GM21515 (cell line): ENCODE results near the gene ASAH2.
"Not testable (repeated sequence)": the region's sequence is repeated elsewhere in the genome, so short reads cannot be mapped to it uniquely, and the experiment has no call there.

Experiments
- ATAC-seq: cut with Tn5 transposase; IDR thresholded peaks from one replicate; pipeline ENCODE4 v1.9.1; 2021; ENCODE audit not compliant: unreplicated experiment

ASAH2 gene

DNA sequence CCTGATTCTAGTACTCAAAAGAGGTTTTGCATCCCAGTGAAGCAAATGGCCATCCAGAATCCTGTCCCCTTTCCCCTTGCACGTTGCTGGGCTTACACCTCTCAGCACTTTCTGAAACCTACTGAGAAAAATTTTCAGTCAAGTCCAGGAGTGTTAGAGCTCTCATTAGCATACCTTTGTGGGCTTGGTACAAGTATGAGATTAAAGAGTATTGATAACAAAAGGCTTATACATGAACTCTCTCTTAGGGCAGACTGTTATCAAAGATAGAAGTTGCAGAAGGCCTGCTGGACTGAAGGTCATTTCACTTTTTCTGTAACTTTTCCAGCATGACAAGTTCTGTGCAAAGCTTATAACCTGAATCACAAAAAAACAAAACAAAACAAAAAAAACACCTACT, at the start of gene ASAH2:
TSS of gene ASAH2 (minus strand) at position 123 of the 400 bp plus-strand sequence. CDS start 2,906 bp downstream, outside the sequence.
- no peak for ATAC-seq

DNA sequence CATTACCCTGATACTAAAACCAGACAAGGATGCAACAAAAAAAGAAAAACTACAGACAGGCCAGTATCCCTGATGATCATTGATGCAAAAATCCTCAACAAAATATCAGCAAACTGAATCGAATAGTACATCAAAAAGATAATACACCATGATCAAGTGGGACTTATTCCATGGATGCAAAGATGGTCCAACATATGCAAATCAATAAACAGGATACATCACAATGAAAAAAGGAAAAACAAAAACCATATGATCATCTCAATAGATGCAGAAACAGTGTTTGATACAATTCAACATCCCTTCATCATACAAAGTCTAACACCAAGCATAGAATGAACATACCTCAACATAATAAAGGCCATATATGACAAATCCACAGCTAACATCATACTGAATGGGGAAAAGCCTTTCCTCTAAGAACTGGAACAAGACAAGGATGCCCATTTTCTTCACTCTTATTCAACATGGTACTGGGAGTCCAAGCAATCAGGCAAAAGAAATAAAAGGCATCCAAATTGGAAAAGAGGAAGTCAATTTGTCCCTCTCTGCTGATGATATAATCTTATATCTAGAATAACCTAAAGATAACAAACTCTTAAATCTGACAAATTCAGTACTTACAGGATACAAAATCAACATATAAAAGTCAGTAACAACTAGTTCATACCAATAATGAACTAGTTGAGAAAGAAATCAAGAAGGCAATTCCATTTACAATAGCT, 48.8 kb upstream of the ASAH2 start:
- no peak for ATAC-seq

DNA sequence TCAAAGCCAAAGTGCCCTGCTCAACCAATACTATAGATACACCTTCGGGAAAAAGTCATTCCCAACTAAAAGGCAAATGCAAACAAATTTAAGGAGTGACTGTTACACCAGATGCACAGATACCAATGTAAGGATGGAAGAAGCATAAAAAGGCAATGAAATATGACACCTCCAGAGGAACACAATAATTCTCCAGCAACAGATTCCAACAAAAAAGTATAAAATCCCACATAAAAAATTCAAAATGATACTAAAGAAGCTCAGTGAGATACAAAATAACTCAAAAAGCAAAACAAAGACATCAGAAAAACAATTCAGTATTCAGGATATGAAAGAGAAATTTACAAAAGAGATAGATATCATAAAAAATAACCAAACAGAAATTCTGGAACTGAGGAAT, 44.1 kb upstream of the ASAH2 start:
- no peak for ATAC-seq

DNA sequence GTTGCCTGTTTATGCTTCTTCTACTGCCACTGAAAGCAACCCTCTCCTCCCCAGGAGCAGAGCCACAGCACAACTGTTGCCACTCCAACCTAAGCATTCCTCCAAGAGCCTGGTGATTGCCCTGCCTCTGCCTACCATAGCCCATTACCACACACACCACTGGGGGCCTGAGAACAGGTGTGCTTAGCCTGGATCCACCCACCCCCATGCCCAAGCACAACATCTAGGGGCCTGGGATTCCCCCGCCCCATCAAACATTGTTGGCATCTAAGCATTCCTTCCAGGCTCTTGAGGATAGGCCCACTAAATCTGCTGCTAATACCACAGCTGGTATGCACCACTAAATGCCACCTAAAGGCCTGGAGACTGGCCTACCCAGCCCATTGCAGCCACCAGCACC, 43.3 kb upstream of the ASAH2 start:
- no peak for ATAC-seq

DNA sequence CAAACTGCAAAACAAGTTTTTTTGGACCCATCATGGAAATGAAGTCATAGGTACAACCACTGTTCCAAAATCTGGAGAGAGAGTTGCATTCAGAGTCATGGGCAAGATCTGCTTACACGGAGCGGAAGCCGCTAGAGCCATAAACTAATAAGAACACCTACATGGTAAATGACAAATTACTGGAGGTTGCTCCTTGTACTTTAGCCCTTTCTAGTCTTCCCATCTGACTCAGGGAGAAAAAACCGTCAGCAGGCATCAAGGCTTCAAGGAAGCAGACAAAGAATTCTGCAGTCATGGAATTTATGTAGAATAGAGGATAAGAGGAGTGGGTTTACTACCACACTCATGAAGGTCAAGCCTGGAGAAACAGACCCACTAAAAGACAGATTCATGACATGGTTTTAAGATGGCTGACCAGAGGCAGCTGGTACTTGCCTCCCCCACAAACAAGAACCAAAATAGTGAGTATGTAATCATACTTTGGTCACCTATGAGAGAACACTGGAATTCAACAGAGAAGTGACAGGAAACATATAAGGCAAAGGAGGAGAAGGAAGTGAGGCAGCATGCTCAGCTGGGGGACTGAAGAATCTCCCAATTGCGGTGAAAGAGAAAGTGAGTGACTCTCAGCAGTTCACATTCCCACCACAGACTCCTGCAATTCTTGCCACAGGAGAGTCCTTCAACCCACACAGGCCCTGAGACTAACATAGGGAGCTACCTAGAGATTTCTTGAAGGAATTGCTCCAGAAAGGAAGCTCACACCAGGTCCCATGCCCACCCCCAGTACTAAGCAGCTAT, 42.4 kb upstream of the ASAH2 start:
- ATAC-seq = no peak

DNA sequence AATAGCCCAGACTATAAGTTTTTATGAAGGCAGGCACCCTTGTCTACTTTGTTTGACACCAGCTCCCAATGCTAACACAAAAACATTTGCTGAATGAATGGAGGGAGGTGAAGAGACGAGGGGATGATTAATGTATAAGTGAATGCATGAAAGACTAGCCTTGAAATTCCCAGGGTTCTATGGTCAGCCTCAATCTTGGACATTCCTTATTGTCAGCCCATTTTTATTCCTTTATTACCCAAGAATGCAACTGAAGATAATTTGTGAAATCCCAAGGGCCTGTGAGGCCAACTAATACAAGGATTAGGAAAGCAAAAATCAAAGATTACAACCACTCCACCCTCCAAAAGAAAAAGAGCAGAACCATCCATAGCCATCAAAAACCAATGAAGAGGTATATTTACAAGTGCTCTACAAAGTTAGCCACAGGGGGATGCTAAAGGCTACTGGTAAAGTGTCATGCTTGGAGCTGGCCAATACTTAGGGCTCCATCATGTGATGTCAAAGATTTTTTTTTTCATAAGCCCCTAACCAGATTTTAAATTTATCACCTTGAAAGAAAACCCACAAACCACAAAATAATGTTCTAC, 40.0 kb upstream of the ASAH2 start:
- no peak for ATAC-seq

DNA sequence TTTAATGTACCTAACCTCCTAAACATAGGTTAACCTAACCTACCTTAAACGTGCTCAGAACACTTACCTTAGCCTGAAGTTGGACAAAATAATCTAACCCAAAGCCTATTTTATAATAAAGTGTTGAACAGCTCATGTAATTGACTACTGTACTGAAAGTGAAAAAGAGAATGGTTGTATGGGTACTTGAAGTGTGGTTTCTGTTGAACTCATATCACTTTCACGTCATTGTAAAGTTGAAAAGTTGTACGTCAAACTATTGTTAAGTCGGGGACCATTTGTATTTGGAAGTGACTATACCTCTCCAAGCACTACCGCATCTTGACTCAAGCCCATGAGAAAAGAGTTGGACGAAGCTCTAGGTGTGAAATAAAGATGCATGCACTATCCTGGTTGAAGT, 37.9 kb upstream of the ASAH2 start:
- no peak for ATAC-seq

DNA sequence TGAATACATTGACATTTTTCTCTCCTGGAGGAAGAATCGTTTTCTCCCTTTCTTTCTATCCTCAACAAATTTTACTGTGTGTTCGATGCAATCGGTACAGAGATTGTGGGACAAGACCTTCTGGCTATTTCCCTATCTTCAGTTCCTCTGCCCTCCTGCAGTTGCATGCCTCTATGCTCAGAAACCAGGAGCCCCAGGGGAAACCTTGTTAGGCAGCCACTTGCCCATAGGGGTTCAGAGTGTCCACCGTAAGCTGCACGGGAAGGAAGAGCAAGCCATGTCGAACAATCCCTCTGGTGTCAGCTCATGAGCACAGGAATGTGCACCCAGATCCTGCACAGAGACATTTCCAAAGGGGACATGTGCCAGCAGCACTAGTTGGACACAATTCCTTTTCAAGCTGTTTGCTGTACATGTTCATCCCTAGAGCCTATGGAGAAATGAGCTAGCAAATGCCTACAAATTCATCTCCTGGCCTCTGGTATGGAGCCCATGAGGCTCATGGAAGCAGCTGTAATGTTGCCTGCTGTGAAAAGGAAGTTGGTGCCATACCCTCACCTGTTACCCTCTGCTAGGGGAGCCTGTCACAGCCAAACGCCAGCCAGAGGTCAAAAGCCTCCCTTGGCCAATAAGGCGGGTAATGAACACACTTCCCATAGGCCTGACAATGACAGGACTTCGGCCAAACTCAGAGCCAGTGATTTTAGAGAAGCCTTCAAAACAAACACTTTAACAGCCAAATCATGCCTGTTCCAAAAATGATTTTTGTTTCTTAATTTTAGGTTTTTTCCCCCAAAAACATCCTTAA, 35.9 kb upstream of the ASAH2 start:
- ATAC-seq = no peak

DNA sequence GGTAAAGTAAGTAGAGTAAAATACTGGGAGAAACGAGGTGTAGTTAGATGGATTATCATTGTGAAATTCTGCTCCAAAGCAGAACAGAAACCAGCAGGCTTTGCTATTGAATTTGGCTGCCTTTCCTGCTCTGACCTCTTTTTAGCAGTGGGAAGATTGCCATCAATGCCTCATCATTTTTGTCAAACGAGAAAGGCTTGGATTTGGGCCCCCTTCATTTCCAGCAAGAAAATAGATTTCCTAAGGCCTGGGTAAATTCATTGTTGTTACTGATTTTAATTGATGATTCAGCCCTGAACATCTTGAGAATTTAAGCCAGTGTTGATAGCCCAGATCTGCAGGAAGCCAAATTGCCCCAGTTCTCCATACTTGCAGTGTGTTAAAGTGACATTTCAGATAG, 35.2 kb upstream of the ASAH2 start:
- ATAC-seq = no peak

DNA sequence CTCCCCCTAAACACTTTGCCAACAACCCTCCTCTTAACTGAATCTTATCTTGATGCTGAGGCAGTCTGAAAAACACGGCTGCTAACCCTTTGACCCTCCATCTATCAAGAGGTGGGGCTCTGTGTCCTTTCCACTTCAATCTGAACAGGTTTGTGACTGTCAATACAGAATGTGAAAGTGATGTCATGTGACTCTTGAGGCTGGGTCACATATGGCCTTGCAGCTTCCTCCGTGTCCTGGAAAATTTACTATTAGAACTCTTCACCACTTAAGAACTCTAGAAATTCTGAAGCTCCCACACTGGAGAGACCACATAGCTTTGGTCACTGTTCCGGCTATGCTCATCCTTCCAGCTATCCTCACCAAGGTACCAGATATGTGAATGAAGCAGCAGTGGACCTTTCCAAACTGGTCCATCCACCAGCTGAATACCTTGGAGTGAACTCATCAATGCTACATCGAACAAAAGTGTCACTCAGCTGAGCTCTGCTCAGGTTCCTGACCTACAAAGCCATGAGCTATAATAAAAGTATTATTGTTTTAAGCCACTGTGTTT, 30.7 kb upstream of the ASAH2 start:
- ATAC-seq = no peak

DNA sequence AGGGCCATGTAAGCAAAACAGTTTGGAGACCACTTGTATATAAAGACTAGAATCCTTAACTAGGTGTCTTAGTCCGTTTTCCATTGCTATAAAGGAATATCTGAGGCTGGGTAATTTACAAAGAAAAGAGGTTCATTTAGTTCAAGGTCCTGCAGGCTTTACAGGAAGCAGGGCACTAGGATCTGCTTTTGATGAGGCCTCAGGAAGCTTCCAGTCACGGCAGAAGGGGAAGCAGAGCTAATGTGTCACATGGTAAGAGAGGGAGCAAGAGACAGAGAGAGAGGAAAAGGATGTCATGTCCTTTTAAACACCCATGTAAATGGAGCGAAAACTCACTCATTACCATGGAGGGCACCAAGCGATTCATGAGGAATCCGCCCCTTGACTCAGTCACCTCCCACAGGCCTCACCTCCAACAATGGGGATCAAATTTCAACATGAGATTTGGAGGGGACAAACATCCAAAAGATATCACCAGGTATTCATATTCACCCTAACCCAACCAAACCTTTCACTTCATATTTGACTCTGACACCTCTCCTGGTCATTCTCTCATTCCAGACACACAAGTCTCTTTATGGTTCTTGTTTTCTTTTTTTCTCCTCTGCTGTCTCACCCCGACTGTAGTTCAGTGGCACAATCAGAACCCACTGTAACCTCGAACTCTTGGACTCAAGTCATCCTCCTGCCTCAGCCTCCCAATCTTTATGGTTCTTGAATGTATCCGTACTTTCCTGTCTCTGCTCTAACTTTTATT, 30.1 kb upstream of the ASAH2 start:
- ATAC-seq = no peak

DNA sequence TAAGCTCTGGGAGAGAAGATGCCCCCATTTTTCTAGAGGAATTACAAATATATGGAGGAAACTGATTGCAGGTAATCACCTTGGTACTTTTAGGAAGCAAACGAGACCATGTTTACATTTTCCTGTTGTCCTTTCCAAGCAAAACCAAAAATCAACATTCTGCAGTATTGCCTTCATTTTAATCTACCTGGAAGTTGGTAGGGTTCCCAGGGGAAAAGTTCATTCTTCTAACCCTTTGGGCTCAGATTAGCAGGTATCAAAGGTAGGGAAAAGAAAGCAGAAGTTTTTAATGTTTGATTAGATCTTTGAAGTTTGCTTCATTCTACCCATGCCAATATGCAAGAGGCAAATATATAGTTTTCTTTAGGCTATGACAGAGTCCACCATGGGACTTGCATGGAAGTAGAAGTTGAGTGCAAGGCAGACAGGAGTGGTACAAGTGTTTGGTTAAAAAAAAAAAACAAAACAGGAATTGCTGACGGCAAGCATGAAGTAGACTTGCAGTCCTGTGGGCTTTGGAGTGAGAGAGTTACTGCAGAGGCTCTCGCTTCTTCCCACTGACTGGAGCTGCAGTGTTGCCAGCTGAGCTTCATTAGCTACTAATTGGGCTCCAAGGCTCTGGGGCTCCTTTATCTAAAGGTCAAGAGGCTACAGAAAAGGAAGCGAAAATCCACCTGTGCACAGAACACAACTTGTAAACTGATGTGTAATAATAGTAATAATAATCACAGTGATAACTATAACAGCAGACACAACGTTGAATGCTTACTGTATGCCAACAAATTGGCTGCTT, 28.9 kb upstream of the ASAH2 start:
- no peak for ATAC-seq

DNA sequence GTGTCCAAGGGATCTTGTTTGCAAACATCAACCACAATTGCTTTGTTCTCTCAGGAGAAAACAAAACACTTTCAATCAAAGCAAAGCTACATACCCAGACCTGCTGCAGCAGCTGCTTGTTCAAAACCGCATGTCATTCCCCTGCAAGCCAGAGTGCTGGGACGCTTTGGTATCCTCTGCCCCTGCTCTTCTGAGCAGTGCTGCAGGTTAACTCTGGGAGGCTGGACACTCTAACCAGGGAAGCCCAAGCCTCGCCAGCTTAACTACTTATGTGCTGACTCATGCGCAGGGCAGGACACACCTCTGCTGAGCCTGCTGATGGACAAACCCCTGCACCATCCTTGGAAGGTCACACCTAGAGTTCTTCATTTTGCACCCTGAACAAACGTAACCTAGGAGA, 28.2 kb upstream of the ASAH2 start:
- ATAC-seq = no peak

DNA sequence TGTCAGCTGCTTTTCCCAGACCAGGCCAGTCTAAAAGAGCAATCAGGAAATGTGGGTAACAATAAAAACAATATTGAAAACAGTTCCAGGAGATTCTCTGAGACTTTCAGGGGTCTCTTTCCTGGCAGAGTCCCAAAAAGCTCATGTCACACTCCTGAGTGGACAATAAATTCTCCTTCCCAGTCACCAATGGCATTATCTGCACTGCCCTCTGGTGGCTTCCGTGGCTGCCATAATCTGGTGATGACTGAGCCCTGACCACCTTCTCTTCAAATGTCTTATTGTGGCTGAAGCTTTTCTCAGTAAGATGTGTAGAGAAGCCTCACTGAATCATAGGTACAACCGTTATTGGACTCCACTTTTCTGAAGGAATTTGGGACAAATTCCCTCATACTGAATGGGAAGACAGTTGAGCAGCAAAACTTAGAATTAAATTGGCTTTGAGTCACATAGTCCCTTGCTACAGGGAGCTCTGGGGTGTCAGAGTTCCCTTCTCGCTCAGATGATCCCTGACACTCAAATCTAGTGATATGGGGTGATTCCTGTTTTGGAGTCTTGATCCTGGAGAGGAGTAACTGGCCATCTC, 24.4 kb upstream of the ASAH2 start:
- peak; percentile 74 for ATAC-seq

DNA sequence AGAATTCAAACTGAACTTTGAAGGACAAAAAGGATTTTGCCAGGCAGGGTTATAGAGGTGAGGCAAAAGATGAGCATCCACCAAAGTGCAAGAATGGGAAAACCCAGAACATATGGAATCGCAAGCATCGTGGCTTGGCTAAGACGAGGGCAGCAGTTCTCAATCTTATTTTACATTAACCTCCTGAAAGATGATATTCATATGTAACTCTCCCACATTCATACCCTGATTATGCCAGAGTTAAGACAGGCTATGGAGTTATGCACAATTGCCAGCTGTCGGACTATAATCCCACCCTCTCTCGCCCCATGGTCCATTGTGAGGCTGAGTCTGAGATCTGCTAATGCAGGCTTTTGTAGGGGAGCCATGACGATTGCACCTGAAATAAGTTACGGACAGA, 21.2 kb upstream of the ASAH2 start:
- no peak for ATAC-seq

DNA sequence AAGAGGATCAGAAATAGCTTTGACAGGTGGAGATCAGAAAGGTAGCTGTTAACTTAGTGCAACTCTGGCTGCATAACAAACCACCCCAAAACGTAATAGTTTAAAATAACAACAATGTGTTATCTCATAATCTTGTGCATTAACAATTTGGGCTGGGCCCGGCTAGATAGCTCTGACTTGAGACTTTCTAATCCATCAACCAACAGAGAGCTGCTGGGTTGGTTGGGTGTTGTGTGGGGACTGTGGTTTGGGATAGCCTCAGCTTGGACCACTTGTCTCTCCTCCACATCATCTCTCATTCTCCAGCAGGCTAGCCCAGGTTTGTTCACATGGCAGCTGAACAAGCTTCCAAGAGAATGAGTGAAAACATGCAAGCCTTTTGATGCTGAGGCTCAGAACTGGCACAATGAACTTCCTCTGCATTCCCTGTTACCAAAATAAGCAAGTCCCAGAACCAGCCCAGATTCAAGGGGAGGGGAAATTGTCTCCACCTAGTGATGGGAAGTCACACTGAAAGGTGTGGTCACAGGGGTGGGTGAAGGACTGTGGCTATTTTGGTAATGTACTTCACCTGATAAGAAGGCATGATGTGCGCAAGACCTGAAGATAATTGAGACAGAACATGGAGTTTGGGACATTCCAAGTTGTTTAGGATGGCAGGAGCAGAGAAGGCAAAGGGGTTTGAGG, 20.4 kb upstream of the ASAH2 start:
- ATAC-seq = no peak

DNA sequence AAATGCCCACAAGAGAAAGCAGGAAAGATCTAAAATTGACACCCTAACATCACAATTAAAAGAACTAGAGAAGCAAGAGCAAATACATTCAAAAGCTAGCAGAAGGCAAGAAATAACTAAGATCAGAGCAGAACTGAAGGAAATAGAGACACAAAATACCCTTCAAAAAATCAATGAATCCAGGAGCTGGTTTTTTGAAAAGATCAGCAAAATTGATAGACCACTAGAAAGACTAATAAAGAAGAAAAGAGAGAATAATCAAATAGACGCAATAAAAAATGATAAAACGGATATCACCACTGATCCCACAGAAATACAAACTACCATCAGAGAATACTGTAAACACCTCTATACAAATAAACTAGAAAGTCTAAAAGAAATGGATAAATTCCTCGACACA, 16.6 kb upstream of the ASAH2 start:
- ATAC-seq = not testable (repeated sequence)

DNA sequence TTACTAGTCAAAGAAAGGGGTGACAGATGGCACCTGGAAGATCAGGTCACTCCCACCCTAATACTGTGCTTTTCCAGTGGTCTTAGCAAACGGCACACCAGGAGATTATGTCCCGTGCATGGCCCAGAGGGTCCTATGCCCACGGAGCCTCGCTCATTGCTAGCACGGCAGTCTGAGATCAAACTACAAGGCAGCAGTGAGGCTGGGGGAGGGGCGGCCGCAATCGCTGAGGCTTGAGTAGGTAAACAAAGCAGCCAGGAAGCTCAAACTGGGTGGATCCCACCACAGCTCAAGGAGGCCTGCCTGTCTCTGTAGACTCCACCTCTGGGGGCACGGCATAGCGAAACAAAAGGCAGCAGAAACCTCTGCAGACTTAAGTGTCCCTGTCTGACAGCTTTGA, 11.3 kb upstream of the ASAH2 start:
- not testable (repeated sequence) for ATAC-seq
